GM18507 (cell line): Measurements from ENCODE around the gene UPF2.

Experiments
- DNase-seq: peaks from one replicate; pipeline ENCODE4 v3.0.0; 2011; ENCODE audit warnings: low read depth; ENCODE audit not compliant: insufficient read length; ENCODE audit errors: extremely low spot score
- FAIRE-seq: peaks from 2 replicates; lab custom pipeline; 2011; peaks lifted over from hg19 to GRCh38; lab: Jason Lieb, UNC

UPF2 gene

DNA sequence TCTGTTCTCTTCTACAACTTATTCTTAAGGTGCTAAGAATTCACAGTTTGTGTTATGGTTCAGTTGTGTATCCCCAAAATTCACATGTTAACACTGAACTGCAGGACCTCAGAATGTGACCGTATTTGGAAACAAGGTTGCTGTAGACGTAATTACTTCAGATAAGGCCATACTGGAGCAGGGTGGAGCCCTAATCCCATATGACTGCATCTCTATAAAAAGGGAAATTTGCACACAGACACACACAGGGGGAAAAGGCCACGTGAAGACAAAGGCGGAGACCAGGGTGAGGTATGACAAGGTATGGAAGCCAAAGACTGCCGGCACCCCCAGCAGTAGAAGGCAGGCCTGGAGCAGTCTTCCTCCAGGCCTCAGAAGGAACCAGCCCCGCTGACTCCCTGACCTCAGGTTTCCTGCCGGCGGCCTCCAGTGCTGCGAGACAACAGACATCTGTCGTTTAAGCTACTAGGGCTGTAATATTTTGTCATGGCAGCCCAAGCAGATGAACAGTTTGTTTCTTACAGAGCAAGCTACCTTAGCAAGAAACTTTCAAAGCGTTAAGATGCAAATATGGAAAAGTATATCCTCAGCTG, 120.7 kb downstream of the UPF2 start:
- DNase-seq (no peak), FAIRE-seq (no peak)

DNA sequence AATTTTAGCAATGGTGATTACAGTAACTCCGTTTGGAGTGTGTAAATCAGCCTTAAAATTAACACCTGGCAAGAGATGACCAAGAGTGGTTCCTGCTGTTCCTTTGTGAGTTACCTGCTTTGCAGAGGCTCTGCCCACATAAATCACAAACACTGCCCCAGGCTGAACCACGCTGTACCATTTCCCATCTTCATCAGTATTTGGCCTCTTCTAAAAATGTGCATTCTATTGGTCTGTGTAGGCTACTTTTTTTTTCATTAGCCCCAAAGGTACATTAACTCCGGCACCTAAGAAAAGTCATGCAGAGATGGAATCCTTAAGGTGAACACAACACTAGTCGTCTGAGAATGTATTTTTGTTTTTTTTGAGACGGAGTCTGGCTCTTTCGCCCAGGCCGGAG, 123.3 kb downstream of the UPF2 start:
- no peak for FAIRE-seq

DNA sequence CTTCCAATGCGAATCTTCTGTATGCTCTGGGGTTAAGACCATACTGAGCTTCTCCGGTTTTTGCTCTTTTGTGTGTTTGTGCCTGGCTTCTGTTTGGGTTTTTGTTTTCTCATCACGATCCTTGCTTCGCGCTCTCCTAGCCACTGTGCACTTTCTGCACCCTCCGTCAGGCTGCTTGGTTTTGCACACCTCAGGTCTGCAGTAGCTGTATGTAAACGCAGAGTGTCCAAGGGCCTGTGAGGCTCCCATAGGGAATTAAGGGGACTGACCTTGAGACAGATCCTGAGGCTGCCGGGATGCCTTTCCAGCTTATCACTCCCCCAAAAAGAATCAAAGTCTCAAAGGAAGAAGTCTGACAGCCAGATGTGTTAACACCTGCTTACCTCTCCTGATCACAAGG, 124.2 kb downstream of the UPF2 start:
- no peak for FAIRE-seq

More for the DNA sequence above, 123.3 kb downstream of the UPF2 start:
- DNase-seq: no peak

DNA sequence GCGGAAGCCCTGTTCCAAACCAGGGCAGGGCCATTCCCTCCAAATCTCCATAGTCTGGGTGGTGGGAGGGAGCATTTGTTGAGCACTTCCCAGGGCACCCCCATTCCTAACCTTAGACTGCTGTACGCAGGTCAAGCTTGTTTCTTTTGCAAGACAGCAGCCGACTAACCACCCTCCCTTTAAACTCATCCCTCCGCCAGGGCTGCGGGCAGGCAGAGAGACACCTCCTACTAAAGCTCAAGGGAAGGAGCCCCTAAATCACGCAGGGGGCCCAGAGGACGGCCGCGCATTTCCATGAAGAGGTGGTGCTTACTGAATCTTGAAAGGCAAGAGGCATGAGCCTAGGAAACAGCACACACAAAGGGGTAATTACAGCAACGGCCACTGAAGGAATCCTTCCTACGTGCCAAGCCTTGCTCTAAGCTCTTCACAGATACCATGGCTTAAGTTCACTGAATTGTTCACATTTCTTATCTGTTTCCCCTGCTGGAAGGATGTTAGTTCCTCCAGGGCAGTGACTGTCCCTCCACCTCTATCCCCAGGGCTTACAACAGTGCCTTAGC, 129.4 kb downstream of the UPF2 start:
- FAIRE-seq (no peak), DNase-seq (no peak)

More for the DNA sequence above, 124.2 kb downstream of the UPF2 start:
- no peak for DNase-seq

DNA sequence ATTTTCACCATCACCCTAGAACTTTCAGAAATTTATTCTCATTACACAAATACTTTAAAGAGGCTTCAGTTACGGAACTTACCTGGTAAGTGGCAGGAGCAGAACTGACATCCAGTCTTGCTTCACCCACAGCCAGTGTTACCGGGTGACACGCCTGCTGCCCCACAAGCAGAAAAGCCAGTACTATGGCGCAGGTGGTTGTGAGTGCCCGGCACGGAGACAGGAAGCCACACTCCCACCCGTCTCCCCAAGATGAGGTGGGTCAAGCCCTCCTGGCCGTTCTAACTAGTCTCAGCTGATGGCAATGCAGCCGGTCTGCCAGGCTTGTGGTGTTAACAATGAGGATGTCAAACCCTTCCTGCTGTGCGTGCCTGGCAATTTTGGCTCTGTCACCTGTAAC, 132.5 kb downstream of the UPF2 start:
- FAIRE-seq: no peak

DNA sequence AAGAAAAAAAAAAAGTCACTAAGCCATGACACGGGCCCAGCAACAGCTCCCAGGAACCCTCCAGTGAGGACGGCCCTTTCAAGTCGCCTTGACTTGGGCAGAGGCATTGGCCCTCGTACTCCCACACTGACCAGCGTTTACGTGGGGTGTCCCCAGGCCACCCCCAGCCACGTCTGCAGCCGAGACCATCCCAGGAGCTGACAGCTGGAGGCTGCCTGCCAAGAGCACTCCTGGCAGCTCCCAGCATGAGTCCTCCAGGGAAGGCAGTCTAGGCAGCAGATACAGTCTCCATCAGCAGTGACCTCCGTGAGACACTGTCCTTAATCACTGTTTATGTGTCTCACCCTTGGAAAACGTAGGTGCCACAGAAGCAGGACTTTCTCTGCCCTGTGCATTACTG, 133.0 kb downstream of the UPF2 start:
- DNase-seq: no peak
- FAIRE-seq: no peak

More for the DNA sequence above, 132.5 kb downstream of the UPF2 start:
- no peak for DNase-seq

DNA sequence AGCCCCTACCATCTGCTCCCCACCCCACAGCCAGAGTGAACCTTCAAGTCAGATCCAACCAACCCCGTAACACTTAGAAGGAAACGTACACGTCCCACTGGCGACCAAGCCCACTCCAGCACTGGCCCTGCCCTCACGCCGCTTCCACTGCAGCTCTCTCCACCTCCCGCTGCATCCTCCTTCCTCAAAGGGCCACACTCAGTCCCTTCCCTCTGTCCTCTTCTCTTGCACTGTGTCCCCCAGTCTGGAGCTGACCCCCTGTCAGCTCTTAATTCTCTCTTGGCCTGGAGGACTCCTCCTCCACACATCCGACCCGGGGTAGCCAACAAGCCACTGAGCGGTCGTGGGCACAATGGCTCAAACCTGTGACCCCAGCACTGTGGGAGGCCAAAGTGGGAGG, 133.6 kb downstream of the UPF2 start:
- no peak for FAIRE-seq

DNA sequence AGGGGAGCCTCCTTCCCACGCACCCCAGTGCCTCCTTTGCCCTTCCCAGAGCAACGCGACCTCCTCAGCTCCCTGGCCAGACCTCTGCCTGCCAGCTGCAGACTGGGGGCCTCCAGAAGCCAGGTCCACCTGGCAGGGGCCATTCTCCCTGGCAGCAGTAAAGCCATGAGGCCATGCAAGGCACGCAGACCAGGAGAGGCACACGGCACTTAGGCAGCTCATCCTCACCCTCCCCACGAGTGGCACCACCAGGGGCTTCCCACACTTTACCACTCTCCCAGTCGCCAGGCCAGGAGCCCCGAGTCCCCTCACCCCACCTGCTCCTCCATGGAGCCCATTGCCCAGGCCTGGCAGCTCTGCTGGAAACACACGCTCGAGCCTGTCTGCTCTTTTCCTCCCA, 134.1 kb downstream of the UPF2 start:
- FAIRE-seq (no peak), DNase-seq (no peak)

More for the DNA sequence above, 133.6 kb downstream of the UPF2 start:
- no peak for DNase-seq

DNA sequence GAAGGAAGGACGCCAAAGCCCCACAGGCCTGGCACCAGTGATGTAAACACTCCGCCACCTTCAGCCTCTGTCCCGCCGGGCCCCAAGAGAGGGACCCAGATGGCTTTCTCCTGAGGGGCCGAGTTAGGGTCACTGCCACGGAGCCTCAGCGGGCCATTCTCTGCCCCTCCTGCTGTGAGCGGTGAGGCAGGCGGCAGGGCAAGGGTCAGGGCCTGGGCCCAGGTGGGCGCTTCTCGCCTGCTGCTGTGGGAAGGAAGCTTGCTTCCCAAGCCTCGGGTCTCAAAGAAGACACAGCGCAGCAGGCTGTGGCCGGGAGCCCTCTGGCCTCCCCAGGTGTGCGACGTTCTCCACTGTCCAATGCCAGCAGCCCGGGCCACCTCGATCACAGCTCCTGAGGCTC, 134.7 kb downstream of the UPF2 start:
- no peak for FAIRE-seq
- no peak for DNase-seq

DNA sequence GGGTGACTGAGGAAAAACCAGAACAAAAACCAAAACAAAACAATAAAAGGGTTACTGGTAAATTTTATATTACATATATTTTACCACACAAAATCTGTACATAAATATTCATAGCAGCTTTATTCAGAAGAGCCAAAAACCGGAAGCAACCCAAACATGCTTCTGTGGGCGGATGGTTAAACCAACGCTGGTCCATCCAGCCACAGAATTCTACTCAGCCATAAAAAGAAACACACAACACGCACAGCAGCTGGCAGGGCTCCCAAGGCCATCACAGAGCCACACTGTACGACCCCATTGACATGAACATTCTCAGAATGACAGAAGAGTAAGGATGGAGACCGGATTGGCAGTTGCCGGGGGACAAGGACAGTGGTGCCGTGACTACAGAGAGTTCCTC, 135.9 kb downstream of the UPF2 start:
- DNase-seq (no peak), FAIRE-seq (no peak)

DNA sequence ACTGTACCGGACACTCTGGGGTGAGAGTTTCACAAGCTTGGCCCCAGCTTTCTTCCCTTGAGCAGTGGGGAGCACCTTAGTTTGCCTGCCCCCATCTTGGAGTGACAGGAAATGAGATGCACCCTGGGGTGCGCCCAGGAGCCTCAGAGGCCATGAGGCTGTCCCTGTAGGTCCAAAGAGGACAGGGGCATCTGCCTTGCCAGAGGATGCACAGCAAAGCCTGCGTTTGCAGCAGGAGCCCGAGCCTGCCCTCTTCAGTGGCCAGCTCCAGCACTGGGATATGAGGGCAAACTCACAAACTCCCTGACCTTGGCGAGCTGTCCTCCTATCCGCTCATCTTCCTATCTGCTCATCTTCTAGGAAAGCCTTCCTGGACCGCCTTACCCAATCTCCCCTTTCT, 140.0 kb downstream of the UPF2 start:
- DNase-seq (no peak), FAIRE-seq (no peak)

DNA sequence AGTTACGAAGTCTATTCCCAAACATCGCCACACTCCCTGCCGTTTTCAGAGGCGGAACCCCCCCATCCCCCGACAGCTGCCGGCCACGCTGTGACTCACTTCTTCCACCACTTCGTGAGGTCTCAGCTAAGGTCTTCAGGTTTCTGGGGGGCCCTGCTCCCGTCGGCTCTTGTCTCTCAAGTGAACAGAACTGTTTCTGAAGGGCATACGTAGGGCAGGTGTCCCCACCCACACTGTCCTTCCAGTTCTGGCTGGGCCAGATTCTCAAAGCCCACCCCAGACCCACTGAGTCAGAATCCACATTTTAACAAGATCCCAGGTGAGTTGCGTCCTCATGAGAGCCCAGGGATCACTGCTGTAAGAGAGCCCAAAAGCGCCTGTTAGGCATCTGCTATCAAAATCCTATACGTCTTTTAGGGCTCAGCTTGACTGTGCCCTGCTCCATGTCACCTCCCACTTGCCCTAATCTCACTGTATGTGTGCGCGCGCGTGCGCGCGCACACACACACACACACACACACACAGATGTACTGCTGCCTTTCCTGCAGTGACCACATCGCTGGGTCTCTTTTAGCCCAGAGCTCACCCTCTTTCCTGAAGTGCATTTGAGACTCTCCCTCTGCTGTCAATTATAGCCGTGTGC, 140.7 kb downstream of the UPF2 start:
- no peak for FAIRE-seq
- DNase-seq: no peak

DNA sequence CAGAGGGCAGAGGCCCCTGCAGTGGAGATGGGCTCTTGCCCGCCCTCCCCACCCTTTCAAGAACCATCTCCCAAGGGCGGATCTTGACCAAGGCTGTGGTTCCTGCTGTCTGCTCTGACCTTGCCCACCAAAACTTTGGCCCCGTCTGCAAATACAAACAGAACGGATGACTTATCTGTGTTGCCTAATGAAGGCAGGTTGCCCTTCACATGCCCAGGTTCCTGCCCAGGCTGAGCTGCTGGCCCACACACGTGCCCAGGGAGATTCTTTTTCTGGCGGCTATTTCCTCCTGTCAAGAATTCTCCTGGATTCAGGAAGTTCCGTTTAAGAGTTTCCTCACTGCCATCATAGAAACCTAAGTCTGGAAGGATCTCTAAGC, 141.2 kb downstream of the UPF2 start:
- DNase-seq (no peak), FAIRE-seq (no peak)

DNA sequence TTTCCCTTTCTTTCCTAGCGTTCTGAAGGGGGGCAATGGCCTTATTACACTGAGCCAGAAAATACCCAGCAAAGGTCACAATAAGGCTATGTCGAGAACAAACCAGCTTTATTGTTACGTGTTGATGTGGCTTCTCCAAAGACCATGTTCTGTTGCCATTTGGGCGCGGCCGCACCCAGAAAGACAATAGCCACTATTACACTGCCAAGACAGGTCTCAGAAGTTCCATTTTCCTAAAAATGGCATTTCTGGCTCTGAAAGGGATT, 141.6 kb downstream of the UPF2 start:
- FAIRE-seq (no peak), DNase-seq (no peak)

DNA sequence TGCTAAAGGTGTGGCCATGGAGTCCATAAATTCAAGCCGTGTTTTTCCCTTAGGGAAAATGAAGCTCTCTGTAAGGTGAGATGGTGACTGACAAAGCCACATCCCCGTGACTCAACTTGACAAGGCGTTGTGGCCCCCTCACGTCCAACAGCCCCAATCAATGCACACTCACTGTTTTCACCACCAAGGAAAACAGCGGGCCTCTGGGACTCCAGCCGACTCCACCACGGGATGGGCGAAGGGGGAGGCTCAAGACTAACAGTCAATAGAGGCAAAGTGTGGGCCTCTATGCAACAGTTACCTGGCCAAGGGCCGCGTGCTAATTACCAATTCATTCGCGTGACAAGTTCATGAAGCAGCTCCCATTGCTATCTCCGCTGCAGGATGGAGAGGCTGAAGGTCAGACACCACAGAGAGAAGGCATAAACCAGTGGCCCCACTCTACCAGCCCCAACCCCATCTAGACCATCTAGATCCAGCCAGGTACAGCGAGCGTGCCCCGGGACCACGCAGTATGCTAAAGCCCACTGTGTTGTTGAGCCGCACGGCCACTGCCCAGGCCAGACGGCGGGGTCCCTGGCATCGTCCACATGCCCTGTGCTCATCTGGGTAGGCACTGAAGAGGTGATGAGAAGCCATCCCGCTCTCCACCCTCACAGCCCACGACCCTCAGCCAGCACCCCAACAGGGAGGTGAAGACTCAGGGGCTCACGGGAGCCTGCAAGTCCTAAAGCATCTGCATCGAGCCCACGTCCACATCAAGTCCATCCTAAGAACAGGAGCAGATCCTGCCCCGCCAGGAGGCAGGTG, 143.3 kb downstream of the UPF2 start:
- FAIRE-seq (no peak), DNase-seq (no peak)

DNA sequence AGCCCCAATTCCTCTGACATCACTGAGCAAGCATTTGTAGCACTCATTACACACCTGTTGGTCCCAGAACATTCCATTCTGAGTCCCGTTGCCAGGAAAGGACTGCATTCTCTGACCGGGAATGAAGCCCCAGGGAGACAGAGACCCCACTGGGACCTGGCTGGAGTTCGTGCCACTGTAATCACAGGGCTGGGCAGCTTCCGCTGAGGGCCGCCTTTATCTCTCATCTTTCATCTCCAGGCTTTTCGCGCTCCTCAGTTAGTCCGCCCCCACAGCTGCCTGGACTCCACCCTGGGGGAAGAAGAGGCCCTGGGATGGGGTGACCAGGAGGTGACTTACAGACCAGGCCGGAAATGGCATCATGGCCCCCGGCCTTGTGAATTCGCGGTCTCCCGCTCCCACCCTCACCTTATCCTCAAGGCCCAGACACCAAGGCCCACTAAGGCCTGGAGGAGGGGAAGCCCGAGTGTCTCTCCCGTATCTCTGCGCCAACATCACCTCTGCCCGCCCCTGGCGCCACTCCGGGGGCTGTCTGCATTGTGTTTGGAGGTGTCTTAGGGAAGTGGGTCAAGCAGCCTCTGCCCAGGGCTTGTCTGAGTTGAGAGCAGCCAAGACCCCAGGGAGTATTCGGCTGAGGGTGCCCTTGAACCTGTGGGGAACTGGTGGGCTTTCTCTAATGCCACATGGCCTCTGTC, 144.1 kb downstream of the UPF2 start:
- DNase-seq: no peak
- no peak for FAIRE-seq

DNA sequence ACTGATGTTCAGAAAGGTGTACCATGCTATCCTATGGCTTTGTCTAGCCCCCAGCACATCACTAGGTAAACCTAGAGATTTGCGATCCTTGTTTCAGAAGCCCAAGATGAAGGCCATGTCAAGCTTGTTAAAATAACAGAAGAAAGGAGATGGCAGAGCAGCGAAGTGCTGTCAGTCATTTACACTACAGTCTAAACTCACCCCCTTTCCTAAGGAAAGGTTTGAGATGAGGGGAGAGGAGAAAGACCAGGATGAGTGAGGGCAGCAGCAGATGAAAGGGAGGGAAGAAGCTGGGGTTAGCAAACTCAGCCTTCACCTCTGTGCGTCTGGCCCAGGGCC, 144.6 kb downstream of the UPF2 start:
- DNase-seq: no peak

DNA sequence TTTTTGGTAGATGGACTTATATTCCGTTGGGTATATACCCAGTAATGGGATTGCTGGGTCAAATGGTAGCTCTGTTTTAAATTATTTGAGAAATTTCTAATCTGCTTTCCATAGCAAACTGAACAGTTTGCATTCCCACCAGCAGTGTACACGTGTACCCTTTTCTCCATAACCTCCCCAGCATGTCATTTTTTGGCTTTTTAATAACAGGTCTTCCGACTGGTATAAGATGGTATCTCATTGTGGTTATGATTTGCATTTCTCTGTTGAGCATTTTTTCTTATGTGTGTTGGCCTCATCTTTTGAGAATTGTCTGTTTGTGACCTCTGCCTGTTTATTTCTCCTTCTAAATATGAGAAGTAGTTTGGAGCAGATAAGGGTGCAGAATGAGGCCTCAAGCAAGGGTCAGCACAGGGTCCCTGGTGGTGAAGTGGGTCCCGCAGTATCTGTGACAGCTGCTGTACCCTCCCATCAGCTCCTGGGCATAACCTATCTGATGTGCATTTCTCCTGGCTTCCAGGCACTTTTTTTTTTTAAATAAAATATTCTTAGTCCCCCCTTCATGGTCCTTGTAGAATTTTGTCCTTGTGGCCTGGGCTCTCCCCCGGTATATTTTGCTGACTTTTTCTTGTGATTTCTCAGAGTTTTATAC, 145.9 kb downstream of the UPF2 start:
- no peak for DNase-seq
- no peak for FAIRE-seq

More for the DNA sequence above, 144.6 kb downstream of the UPF2 start:
- no peak for FAIRE-seq

DNA sequence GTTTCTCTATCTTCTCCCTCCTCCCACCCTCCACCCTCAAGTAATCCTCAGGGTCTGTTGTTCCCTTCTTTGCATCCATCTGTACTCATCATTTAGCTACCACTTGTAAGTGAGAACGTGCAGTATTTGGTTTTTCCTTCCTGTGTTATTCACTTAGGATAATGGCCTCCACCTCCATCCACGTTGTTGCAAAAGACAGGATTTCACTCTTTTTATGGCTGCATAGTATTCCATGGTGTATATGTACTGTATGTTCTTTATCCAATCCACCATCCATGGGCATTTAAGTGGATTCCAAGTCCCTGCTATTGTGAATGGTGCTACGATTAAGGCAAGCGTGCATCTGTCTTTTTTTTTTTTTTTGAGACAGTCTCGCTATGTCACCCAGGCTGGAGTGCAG, 147.0 kb downstream of the UPF2 start:
- DNase-seq: no peak
- FAIRE-seq: no peak

DNA sequence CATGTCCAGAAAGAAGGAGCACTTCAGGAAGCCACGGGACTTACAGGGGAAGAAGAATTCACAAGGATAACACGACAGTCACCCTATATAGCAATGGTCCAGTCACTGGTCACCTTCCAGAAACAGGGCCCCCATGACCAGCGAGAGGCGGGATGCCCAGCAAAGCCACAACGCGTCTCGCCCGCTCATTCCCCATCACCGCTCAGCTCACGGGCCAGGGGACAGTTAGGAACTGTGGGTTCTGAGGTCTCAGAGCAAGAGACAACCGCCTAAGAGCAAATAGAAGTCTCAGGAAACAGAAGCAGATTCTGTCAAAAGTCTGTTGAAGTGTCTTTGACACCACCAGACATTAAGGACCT, 147.5 kb downstream of the UPF2 start:
- no peak for FAIRE-seq
- DNase-seq: no peak
